ENCODE data around the gene TRPM5.

TRPM5 gene

GRCh38 chr11:2474059-2474901, 30.0 kb upstream of the TRPM5 start:
- H3K4me3 ChIP-seq (ENCODE audit: control insufficient read depth, low read depth, low read length), result no peak overlapping the region
- no peak for DNase-seq (ENCODE audit: low read depth)
- no peak for TF ChIP-seq CTCF (IDR thresholded peaks at IDR 0.05; ENCODE audit: control insufficient read depth, insufficient read depth, low read depth, low read length, missing control alignments)

GRCh38 chr11:2473361-2474058, 29.2 kb upstream of the TRPM5 start:
- no peak for TF ChIP-seq CTCF (IDR thresholded peaks at IDR 0.05; ENCODE audit: control insufficient read depth, insufficient read depth, low read depth, low read length, missing control alignments)
- DNase-seq (ENCODE audit: low read depth), result no peak
- no peak overlapping the region for H3K4me3 ChIP-seq (ENCODE audit: control insufficient read depth, low read depth, low read length)

GRCh38 chr11:2472428-2473186, 28.3 kb upstream of the TRPM5 start:
- no peak for DNase-seq (ENCODE audit: low read depth)
- no peak overlapping the region for H3K4me3 ChIP-seq (ENCODE audit: control insufficient read depth, low read depth, low read length)
- no peak for TF ChIP-seq CTCF (IDR thresholded peaks at IDR 0.05; ENCODE audit: control insufficient read depth, insufficient read depth, low read depth, low read length, missing control alignments)

- no peak overlapping the region for H3K4me3 ChIP-seq (ENCODE audit: control insufficient read depth, low read depth, low read length)
- TF ChIP-seq CTCF (IDR thresholded peaks at IDR 0.05; ENCODE audit: control insufficient read depth, insufficient read depth, low read depth, low read length, missing control alignments), result no peak
- DNase-seq (ENCODE audit: low read depth), result no peak
Measured at GRCh38 chr11:2471804-2472096, 27.4 kb upstream of the TRPM5 start.

GRCh38 chr11:2471048-2471803, 26.9 kb upstream of the TRPM5 start:
- no peak for DNase-seq (ENCODE audit: low read depth)
- TF ChIP-seq CTCF (IDR thresholded peaks at IDR 0.05; ENCODE audit: control insufficient read depth, insufficient read depth, low read depth, low read length, missing control alignments), result no peak
- H3K4me3 ChIP-seq (ENCODE audit: control insufficient read depth, low read depth, low read length), result no peak overlapping the region

GRCh38 chr11:2470495-2470894, 26.2 kb upstream of the TRPM5 start:
- H3K4me3 ChIP-seq (ENCODE audit: control insufficient read depth, low read depth, low read length), result no peak overlapping the region
- no peak for TF ChIP-seq CTCF (IDR thresholded peaks at IDR 0.05; ENCODE audit: control insufficient read depth, insufficient read depth, low read depth, low read length, missing control alignments)
- DNase-seq (ENCODE audit: low read depth), result no peak
